ENCODE data around the gene NUDT4B.
"Not testable (repeated sequence)": the region's sequence is repeated elsewhere in the genome, so short reads cannot be mapped to it uniquely, and the experiment has no call there.

NUDT4B gene

DNA sequence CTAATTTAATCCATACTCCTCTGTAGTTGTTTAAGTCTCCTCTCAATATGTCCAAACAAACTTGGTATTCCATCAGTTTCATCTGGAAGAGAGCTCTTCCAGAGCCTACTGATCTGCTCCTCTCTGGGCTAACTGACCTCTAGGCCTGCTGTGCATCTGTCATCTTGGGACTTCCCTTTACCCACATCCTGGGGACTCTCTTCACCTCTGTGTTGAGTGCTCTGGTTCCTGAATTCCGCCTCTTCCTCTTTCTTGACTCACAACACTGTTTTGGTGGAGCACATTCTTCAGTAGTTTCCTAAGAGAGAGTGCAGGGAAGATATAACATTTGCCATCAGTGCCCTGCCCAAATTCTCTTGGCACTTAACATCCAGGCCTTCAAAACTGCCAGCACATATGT lies 13.0 kb upstream of the NUDT4B start:
- DNase-seq (ENCODE audit: low read depth, low spot score) = not testable (repeated sequence)

DNA sequence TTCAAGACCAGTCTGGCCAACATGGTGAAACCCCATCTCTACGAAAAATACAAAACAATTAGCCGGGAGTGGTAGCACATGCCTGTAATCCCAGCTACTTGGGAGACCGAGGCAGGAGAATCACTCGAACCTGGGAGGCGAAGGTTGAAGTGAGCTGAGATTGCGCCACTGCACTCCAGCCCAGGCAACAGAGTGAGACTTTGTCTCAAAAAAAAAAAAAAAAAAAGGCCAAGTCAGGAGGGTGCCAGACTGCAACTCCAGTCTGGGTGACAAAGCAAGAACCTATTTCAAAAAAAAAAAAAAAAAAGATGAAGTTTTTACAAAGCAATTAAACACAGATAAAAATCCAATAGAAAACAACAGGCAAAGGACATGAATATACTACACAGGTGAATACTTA lies 9.9 kb upstream of the NUDT4B start:
- not testable (repeated sequence) for DNase-seq (ENCODE audit: low read depth, low spot score)

DNA sequence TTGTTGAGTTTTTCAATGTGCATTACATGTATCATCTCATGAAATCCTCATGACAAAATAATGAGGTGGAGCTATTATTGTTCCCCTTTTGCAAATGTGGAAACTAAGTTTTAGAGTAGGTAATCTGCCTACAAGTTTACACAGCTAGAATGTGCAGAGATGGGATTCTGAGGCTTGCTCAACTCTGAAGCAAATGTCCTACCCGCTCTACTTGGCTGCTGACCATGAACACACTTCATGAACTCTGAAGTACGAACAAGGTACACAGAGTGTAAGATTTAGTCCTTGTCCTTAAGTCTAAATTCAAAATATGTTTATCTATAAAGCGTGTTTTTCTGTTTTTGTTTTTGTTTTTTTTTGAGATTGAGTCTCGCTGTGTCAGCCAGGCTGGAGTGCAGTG lies 5.4 kb upstream of the NUDT4B start:
- not testable (repeated sequence) for DNase-seq (ENCODE audit: low read depth, low spot score)

- not testable (repeated sequence) for DNase-seq (ENCODE audit: low read depth, low spot score)
Measured at GRCh38 chr1:148743726-148744720, 4.6 kb upstream of the NUDT4B start.

DNA sequence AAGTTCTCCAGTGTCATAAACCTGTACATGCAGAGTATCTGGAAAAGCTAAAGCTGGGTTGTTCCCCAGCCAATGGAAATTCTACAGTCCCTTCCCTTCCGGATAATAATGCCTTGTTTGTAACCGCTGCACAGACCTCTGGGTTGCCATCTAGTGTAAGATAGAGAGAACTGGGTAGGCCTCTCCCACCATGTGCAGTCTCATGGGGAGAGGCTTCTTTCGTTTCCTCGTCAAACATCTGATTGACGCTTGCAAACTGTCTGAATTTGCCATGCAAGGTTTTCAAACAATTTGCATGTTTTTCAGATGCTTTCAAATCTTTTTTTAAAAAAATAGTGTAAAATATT lies 734 bp downstream of the NUDT4B start:
- not testable (repeated sequence) for DNase-seq (ENCODE audit: low read depth, low spot score)

- not testable (repeated sequence) for DNase-seq (ENCODE audit: low read depth, low spot score)
Measured at GRCh38 chr1:148756231-148756630, 7.7 kb downstream of the NUDT4B start.

DNA sequence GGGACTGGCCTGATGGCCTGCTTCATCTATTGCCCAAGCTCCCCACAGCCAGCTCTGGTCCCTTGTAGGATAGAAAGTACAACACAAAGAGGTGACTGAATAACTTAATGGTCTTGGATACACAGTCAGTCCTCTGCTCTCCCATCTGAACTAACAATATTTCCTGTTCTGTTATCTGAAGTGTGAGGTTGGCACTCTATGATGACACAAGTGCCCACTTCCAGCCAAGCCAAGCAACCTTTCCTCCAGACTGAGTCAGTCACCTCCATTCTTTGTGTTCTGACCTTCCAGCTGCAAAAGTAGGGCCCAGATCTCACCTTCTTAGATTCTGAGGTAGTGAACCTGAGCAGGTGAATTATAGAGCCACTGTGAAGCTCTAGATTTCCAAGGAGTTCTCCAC lies 8.9 kb downstream of the NUDT4B start:
- not testable (repeated sequence) for DNase-seq (ENCODE audit: low read depth, low spot score)

DNA sequence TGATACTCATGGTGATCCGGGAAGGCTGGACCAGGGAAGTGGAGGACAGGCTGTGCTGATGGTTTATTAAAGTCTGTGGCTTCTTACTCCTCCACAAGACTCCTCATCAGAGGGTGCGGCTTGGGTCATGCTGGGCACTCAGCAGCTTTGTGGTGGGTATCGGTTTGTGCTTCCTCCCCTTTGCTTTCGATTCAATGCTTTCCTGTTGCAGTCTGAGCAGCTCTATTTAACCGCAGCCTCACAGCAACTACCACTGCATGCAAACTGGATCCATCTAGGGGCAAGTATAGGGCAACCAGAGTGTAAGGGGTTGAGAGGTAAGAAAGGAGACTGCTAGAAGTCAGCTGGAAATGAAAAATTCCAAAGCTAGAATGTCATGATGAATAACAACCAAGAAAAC lies 9.8 kb downstream of the NUDT4B start:
- not testable (repeated sequence) for DNase-seq (ENCODE audit: low read depth, low spot score)

GRCh38 chr1:148758925-148759324 lies 10.4 kb downstream of the NUDT4B start:
- not testable (repeated sequence) for DNase-seq (ENCODE audit: low read depth, low spot score)

GRCh38 chr1:148759749-148760148 lies 11.2 kb downstream of the NUDT4B start:
- DNase-seq (ENCODE audit: low read depth, low spot score) = not testable (repeated sequence)

DNA sequence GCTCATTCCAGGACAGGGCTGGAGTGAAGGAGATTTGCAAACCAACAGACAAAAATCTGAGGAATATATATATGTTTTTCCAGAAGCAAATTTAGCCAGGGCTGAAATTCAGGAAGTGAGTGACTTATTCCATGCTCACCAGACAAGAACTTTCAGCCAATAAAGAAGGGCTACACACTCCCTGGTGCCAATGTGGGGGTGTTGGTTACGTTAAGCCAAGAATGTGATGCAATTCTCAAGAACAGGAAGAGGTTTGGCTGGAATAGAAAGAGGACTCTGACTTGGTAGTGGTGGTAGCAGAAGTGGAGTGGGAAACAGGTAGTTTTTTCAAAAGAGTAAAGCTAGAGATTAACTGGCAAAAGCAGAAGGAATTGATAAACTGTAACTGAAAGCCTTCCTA lies 11.6 kb downstream of the NUDT4B start:
- DNase-seq (ENCODE audit: low read depth, low spot score) = not testable (repeated sequence)

- not testable (repeated sequence) for DNase-seq (ENCODE audit: low read depth, low spot score)
Measured at GRCh38 chr1:148761360-148761759, 12.8 kb downstream of the NUDT4B start.

GRCh38 chr1:148765238-148766019 lies 16.9 kb downstream of the NUDT4B start:
- not testable (repeated sequence) for DNase-seq (ENCODE audit: low read depth, low spot score)

GRCh38 chr1:148768541-148768940 lies 20.0 kb downstream of the NUDT4B start:
- not testable (repeated sequence) for DNase-seq (ENCODE audit: low read depth, low spot score)

DNA sequence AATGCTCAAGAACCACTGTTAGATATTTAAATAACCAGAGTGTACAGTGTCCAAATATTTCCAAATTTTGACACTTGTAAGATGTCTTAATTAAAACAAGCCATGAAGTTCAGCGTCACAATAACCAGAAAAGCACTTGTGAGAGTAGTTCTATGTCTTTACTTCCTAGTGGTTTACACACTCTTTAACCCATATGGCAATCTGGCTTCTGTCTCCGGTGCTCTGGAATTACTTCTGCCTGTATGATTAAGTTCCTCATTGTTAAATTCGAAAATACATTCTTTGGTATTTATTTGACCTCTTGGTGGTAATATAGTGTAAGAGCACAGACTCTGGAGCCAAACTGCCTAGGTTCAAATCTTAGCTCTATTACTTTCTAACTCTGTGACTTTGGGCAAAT lies 20.9 kb downstream of the NUDT4B start:
- DNase-seq (ENCODE audit: low read depth, low spot score) = not testable (repeated sequence)

DNA sequence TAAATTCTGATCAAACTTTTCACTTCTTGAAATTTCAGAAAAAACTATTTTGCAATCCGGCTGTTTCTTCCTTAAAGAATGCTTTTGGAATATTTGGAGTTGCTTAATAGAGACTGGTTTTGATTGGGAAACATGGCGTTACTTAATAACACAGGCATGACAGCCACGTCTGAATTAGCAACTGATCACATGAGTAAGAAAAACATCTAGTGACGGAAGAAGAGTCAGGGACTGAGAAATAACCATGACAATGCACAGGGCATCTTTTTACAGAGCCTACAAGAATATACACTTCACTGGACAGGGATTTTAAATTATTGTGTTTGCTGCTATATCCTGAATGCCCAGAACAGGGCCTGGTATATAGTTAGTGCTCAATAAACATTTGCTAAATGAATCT lies 25.1 kb downstream of the NUDT4B start:
- not testable (repeated sequence) for DNase-seq (ENCODE audit: low read depth, low spot score)

DNA sequence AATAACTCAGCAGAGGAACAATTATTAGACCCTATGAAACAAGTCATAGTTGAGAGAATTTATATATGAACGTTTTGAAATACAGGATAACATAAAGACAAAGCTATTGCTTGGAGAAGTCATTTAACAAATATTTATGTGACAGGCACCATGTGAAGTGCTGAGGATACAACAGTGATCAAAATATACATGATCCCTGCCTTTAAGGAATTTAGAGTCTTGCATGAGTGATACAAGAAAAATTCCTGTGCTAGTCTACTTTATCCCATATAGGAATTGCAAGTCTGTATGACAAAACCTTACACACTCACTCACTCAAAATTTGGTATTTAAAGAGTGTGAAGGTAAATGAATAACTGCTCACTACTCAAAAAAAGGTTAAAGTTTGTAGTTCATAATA lies 25.5 kb downstream of the NUDT4B start:
- DNase-seq (ENCODE audit: low read depth, low spot score) = not testable (repeated sequence)

- DNase-seq (ENCODE audit: low read depth, low spot score) = not testable (repeated sequence)
Measured at GRCh38 chr1:148775263-148775662, 26.7 kb downstream of the NUDT4B start.

DNA sequence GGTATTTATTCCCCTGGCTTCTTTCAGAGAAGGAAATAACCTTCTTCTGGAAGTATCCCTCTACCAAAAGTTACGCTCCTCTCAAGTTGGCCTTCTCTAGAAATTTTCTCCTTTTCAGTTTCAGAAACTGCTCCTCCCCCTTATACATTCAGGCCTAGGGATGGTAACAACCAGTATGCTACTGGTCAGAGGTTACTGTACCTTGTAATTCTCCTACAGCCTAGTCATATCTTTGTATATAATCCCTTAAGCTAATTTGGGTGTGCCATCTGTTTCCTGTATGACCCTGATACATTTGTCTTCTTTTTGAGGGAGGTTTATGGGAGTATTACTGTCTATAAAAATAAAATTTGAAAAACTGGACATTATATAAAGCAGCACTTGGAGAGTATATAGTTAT lies 29.1 kb downstream of the NUDT4B start:
- not testable (repeated sequence) for DNase-seq (ENCODE audit: low read depth, low spot score)

GRCh38 chr1:148780404-148780803 lies 31.8 kb downstream of the NUDT4B start:
- not testable (repeated sequence) for DNase-seq (ENCODE audit: low read depth, low spot score)

- DNase-seq (ENCODE audit: low read depth, low spot score) = not testable (repeated sequence)
Measured at GRCh38 chr1:148791543-148792099, 43.0 kb downstream of the NUDT4B start.

DNA sequence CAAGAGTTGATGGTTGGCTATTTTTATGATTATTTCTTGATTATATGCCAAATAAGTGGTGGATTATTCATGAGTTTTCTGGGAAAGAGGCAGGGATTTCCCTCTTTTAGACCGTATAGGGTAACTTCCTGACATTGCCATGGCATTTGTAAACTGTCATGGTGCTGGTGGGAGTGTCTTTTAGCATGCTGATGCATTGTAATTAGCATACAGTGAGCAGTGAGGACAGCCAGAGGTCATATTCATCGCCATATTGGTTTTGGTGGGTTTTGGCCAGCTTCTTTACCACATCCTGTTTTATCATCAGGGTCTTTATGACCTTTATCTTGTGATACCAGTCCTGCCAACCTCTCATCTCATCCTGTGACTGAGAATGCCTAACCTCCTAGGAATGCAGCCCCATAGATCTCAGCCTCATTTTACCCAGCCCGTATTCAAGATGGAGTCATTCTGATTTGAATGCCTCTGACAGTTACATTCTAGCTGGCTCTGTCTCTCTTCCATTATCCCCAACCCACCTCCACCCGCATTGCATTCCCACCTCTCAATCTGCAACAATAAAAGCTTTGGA lies 45.3 kb downstream of the NUDT4B start:
- not testable (repeated sequence) for DNase-seq (ENCODE audit: low read depth, low spot score)
